Hepatocyte (in vitro differentiated cells): ENCODE measurements around the gene CD1D.

Source experiments
- CTCF ChIP-seq: fragments of 200-600 bp; sonication (generic); IDR thresholded peaks from 2 replicates; pipeline ENCODE4 v1.5.1; 2016; ENCODE audit warnings: antibody characterized with exemption, mild to moderate bottlenecking; ENCODE audit not compliant: poor library complexity
- EZH2 ChIP-seq: fragments of 200-600 bp; sonication (generic); IDR thresholded peaks from 2 replicates; pipeline ENCODE4 v1.6.1; 2016; ENCODE audit warnings: antibody characterized with exemption, mild to moderate bottlenecking, borderline replicate concordance
- EZH2phosphoT487 ChIP-seq: fragments of 200-600 bp; sonication (generic); IDR thresholded peaks from one replicate; pipeline ENCODE4 v1.6.1; 2018; ENCODE audit warnings: antibody characterized with exemption, mild to moderate bottlenecking, low read depth, moderate library complexity; ENCODE audit not compliant: unreplicated experiment, severe bottlenecking

GRCh38 chr1:158148468-158148867, 32.2 kb upstream of the CD1D start:
- no peak for TF ChIP-seq EZH2
- no peak for TF ChIP-seq CTCF
- TF ChIP-seq EZH2phosphoT487, result no peak
